ENCODE measurements around the gene ARL5B.

DNA sequence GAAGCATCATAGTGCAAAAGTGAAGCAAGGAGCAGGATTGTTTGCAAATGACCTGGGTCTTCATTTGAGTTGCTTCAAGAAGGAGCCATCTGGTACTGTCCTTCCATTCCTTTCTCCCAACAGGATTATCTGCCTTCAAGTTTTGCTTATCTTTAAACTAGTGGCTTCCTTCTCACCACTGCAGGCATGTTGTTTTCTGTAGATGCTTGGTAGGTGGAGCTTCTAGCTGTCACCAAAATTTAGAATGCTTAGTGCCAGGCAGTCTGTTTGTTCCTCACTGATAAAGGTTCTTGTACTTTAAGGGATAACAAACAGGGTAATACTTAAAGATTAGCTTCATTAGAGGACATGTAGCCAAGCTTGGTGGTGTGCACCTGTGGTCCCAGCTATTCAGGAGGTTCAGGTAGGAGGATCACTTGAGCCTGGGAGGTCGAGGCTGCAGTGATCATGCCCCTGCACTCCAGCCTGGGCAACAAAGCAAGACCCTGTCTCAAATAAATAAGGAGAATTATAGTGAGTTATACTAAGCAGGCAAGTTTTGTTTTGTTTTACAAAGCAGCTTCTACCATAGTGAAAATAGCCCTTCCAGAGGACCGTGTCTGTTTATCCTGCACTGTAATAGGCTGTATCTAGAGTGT, 5.7 kb downstream of the ARL5B start:
- TF ChIP-seq, protein P1, sequence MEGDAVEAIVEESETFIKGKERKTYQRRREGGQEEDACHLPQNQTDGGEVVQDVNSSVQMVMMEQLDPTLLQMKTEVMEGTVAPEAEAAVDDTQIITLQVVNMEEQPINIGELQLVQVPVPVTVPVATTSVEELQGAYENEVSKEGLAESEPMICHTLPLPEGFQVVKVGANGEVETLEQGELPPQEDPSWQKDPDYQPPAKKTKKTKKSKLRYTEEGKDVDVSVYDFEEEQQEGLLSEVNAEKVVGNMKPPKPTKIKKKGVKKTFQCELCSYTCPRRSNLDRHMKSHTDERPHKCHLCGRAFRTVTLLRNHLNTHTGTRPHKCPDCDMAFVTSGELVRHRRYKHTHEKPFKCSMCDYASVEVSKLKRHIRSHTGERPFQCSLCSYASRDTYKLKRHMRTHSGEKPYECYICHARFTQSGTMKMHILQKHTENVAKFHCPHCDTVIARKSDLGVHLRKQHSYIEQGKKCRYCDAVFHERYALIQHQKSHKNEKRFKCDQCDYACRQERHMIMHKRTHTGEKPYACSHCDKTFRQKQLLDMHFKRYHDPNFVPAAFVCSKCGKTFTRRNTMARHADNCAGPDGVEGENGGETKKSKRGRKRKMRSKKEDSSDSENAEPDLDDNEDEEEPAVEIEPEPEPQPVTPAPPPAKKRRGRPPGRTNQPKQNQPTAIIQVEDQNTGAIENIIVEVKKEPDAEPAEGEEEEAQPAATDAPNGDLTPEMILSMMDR (IDR thresholded peaks at IDR 0.05) = no peak
- no peak for TF ChIP-seq POLR2AphosphoS5 (IDR thresholded peaks at IDR 0.05)
- TF ChIP-seq EP300 (IDR thresholded peaks at IDR 0.05) = no peak
- TF ChIP-seq POLR2A (IDR thresholded peaks at IDR 0.05) = no peak

All from stomach (tissue), 4 donors.